Spleen (tissue), 7 donors: Measurements from ENCODE around the gene EWSR1.

Experiments used
- POLR2A ChIP-seq, 3 donors: fragments of 450-650 bp; IDR thresholded peaks; one replicate each; pipeline ENCODE4 v1.5.1; 2017; ENCODE audit warnings: antibody characterized with exemption in 3 of 3, mild to moderate bottlenecking in 1 of 3
- POLR2AphosphoS5 ChIP-seq, 3 donors: sonication (generic); formaldehyde crosslinking; IDR thresholded peaks; one replicate each; pipeline ENCODE4 v1.5.1; 2017; ENCODE audit warnings: antibody characterized with exemption in 3 of 3
- TF ChIP-seq, protein P1 (sequence below), 11 experiments: fragments of 200-600 bp in 7 of 11; fragments of 450-650 bp in 4 of 11; sonication (generic) in 4 of 11; IDR thresholded peaks in 8 of 11; conservative IDR thresholded peaks in 3 of 11; 1 replicate in 7 of 11; 2 replicates in 4 of 11; pipeline versions ENCODE4 v1.4.0 to v1.8.0; 2016 to 2021; ENCODE audit warnings: antibody characterized with exemption in 11 of 11, inconsistent platforms in 4 of 11, mild to moderate bottlenecking in 1 of 11
- donor health status: DM: no; HTN: no; CAD: no; lungs with moderate emphysema.
- donor health status: DM: no; HTN: no; CAD: no.
- donor health status: DM: no; HTN: no; CAD: no.

DNA sequence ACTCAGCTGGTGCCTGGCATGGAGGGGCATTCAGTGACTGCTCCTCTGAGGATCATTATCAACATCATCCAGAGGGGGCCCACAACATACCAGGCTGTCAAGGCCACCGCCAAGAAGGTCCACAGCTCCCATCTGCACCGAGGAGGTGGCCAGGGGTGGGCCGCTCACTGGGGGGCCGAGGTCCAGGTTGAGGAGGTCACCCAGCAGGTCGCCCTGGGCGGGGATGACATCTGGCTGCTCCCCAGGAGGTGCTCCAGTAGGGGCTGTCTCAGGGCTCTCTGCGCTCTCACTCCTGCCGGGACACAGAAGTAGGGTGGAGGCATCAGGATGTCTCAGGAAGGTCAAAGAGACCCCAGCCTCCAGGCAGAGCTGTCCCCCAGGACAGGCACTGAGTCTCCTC lies 72.5 kb downstream of the EWSR1 start:
- TF ChIP-seq, protein P1, sequence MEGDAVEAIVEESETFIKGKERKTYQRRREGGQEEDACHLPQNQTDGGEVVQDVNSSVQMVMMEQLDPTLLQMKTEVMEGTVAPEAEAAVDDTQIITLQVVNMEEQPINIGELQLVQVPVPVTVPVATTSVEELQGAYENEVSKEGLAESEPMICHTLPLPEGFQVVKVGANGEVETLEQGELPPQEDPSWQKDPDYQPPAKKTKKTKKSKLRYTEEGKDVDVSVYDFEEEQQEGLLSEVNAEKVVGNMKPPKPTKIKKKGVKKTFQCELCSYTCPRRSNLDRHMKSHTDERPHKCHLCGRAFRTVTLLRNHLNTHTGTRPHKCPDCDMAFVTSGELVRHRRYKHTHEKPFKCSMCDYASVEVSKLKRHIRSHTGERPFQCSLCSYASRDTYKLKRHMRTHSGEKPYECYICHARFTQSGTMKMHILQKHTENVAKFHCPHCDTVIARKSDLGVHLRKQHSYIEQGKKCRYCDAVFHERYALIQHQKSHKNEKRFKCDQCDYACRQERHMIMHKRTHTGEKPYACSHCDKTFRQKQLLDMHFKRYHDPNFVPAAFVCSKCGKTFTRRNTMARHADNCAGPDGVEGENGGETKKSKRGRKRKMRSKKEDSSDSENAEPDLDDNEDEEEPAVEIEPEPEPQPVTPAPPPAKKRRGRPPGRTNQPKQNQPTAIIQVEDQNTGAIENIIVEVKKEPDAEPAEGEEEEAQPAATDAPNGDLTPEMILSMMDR (IDR thresholded peaks at IDR 0.05 in 8 of 11, conservative IDR thresholded peaks at IDR 0.05 in 3 of 11) = no peak
- TF ChIP-seq POLR2AphosphoS5 (IDR thresholded peaks at IDR 0.05) (peak in 1 of 3 donors; percentile 36), POLR2A (IDR thresholded peaks at IDR 0.05) (no peak)
